Endothelial cell (in vitro differentiated cells): ENCODE results near the gene SPATS2L. TPM values are rescaled to one million over a fixed set of nuclear protein-coding genes. Genes with fewer than 3 reads are reported as not detected.

Experiments used
- DNase-seq: peaks from one replicate; pipeline ENCODE4 v3.0.0; 2021; ENCODE audit warnings: low spot score
- H3K27ac Mint-ChIP-seq: one replicate; pipeline ENCODE4 v1.8.0; 2021; ENCODE audit warnings: mixed read lengths, inconsistent platforms; ENCODE audit not compliant: unreplicated experiment
- H3K27me3 Mint-ChIP-seq: one replicate; pipeline ENCODE4 v1.8.0; 2021; ENCODE audit warnings: mild to moderate bottlenecking, moderate library complexity, mixed read lengths, inconsistent platforms; ENCODE audit not compliant: unreplicated experiment
- H3K36me3 Mint-ChIP-seq: one replicate; pipeline ENCODE4 v1.8.0; 2021; ENCODE audit warnings: mild to moderate bottlenecking, low read depth, mixed read lengths, inconsistent platforms; ENCODE audit not compliant: unreplicated experiment
- H3K4me1 Mint-ChIP-seq: one replicate; pipeline ENCODE4 v1.8.0; 2021; ENCODE audit warnings: mild to moderate bottlenecking, mixed read lengths, inconsistent platforms; ENCODE audit not compliant: unreplicated experiment
- H3K4me3 Mint-ChIP-seq: one replicate; pipeline ENCODE4 v1.8.0; 2021; ENCODE audit warnings: mild to moderate bottlenecking, mixed read lengths, inconsistent platforms; ENCODE audit not compliant: unreplicated experiment
- H3K9me3 Mint-ChIP-seq: one replicate; pipeline ENCODE4 v1.8.0; 2021; ENCODE audit warnings: mixed read lengths, inconsistent platforms; ENCODE audit not compliant: unreplicated experiment
- total RNA-seq: library from RNA; stranded (reverse); fragmentation: NEBNext Ultra II Directional; extraction: Animal tissue kit (Norgen Biotek cat#: 25700); gene quantifications from one replicate; pipeline ENCODE4 v1.2.1, GENCODE V29; 2021; ENCODE audit not compliant: unreplicated experiment
- TF ChIP-seq, protein P1 (sequence below): fragments of 200-600 bp; sonication (generic); IDR thresholded peaks from one replicate; pipeline ENCODE4 v1.5.0; 2021; ENCODE audit warnings: antibody characterized with exemption; ENCODE audit not compliant: unreplicated experiment

The SPATS2L gene
- total RNA-seq, 1 donor from 2014 or later = 72.9 TPM

DNA sequence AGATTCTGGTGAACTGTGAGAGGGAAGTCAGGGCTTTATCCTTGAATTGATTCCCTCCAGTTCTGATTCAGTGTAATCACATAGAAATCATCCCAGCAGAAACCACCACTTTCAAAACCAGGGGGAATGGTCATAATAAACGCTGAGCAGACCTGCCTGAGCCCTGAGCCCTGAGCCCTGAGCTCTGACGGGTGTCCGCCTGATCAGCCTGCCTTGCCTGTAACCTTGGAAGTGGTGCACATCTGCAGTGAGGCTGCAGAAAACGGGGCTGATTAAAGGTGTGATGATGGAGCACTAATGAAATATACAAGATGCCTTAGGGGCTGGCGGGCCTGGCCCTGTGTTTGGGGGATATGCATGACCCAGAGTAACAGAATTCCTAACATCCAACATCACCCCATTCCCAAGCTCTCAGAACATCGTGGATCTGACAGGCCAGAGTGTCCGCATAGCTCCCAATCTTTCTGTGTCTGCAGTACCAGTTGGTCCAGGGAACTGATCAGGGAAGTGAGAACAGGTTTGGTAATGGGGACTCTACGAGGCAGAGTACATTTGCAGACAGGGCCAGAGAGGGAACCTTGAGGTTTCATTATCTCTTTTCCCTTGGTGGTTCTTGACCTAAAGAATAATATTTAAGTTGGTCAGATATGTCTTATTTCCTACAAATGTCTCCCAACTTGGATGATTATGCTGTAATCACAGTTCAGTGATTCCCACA is 165.6 kb downstream of the SPATS2L start:
- peak overlapping the region; percentile 59 for H3K4me3 Mint-ChIP-seq
- H3K4me1 Mint-ChIP-seq = no peaks in the 10 kb centered on the region
- peaks cover 65% of the 10 kb centered on the region for H3K36me3 Mint-ChIP-seq
- no peaks in the 10 kb centered on the region for H3K9me3 Mint-ChIP-seq
- no peaks in the 10 kb centered on the region for H3K27me3 Mint-ChIP-seq
- DNase-seq = no peak
- TF ChIP-seq, protein P1, sequence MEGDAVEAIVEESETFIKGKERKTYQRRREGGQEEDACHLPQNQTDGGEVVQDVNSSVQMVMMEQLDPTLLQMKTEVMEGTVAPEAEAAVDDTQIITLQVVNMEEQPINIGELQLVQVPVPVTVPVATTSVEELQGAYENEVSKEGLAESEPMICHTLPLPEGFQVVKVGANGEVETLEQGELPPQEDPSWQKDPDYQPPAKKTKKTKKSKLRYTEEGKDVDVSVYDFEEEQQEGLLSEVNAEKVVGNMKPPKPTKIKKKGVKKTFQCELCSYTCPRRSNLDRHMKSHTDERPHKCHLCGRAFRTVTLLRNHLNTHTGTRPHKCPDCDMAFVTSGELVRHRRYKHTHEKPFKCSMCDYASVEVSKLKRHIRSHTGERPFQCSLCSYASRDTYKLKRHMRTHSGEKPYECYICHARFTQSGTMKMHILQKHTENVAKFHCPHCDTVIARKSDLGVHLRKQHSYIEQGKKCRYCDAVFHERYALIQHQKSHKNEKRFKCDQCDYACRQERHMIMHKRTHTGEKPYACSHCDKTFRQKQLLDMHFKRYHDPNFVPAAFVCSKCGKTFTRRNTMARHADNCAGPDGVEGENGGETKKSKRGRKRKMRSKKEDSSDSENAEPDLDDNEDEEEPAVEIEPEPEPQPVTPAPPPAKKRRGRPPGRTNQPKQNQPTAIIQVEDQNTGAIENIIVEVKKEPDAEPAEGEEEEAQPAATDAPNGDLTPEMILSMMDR = no peak
- no peak overlapping the region for H3K27ac Mint-ChIP-seq

DNA sequence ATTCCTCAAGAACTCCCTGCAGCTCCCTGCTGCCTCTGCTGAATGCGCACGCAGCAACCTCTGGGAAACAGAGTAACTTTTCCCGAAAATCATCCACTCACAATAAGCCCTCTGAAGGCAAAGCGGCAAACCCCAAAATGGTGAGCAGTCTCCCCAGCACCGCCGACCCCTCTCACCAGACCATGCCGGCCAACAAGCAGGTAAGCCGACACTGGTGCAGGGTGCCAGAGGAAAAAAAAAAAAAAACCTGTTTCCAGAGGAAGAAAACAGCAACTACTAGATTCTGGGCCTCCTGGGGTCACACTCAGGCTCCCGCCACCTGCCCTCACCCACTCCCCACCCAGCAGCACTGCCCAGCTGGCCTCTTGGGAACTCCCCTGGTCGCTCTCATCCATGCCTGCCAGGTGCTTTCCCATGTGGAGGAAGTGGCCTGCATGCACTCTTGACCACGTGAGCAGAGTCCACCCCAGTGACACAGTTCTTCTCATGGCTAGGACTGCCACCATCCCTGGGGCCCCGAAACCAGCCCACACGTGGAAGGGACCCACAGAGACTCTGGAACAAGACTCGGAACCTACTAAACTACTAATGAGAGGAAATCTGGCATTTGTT is 166.5 kb downstream of the SPATS2L start:
- H3K27me3 Mint-ChIP-seq = no peaks in the 10 kb centered on the region
- no peak overlapping the region for H3K27ac Mint-ChIP-seq
- H3K4me3 Mint-ChIP-seq = no peak overlapping the region
- no peak for DNase-seq
- H3K9me3 Mint-ChIP-seq = no peaks in the 10 kb centered on the region
- peaks cover 58% of the 10 kb centered on the region for H3K36me3 Mint-ChIP-seq
- no peaks in the 10 kb centered on the region for H3K4me1 Mint-ChIP-seq
- TF ChIP-seq, protein P1 = no peak

DNA sequence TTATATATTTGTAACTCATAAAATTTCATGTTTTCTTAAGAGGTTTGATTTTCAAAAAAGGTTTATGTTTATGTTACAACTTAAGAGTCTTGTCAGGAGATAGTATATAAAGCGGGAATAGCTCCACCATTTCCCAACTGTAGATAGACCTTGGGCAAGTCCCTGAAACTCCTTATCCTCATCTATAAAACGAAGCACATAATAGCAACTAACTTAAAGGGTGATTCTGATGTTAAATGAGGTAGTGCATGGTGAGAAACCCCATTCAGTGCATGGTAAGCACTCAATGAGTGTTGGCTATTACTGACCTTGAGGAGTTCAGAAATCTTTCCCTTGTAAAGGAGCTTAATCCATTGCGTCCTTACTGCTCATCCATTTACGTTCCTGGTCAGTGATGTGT is 169.3 kb downstream of the SPATS2L start:
- no peak overlapping the region for H3K4me3 Mint-ChIP-seq
- H3K4me1 Mint-ChIP-seq = no peaks in the 10 kb centered on the region
- no peaks in the 10 kb centered on the region for H3K27me3 Mint-ChIP-seq
- H3K9me3 Mint-ChIP-seq = no peaks in the 10 kb centered on the region
- no peak for DNase-seq
- peaks cover 47% of the 10 kb centered on the region for H3K36me3 Mint-ChIP-seq
- no peak overlapping the region for H3K27ac Mint-ChIP-seq
- TF ChIP-seq, protein P1 = no peak

DNA sequence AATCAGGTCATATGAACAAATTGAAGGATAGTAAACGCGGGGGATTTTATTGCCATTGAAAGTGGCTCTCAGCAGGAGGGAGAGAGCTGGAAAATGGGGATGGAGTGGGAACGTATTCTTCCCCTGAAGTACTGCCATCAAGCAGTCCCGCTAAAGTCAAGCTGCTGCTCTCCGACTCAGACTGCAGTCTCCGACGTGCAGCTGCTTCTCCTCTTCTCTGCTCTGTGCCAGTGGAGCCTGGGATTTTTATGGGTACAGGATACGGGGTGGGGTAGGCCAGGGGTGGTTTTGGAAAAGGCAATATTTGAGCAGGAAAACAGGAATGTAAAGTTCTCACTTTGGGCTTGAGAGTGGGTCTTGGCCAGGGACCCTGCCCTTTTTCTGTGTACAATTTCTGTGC is 170.3 kb downstream of the SPATS2L start:
- Mint-ChIP-seq H3K4me1 (no peaks in the 10 kb centered on the region), H3K4me3 (peak overlapping the region; percentile 3), H3K27me3 (no peaks in the 10 kb centered on the region), H3K36me3 (peaks cover 41% of the 10 kb centered on the region), H3K27ac (no peak overlapping the region), H3K9me3 (no peaks in the 10 kb centered on the region)
- DNase-seq = no peak
- TF ChIP-seq, protein P1 = no peak

DNA sequence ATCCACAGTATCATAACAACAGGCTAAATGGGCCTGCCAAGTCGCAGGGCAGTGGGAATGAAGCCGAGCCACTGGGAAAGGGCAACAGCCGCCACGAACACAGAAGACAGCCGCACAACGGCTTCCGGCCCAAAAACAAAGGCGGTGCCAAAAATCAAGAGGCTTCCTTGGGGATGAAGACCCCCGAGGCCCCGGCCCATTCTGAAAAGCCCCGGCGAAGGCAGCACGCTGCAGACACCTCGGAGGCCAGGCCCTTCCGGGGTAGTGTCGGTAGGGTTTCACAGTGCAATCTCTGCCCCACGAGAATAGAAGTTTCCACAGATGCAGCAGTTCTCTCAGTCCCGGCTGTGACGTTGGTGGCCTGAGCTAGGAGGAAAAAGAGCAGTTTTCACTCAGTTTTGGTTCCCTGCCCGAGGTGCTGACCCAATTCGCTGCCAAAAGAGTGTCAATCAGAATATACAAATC is 171.2 kb downstream of the SPATS2L start:
- Mint-ChIP-seq H3K4me3 (no peak overlapping the region), H3K27me3 (no peaks in the 10 kb centered on the region), H3K4me1 (no peaks in the 10 kb centered on the region), H3K9me3 (no peaks in the 10 kb centered on the region), H3K36me3 (peaks cover 36% of the 10 kb centered on the region), H3K27ac (no peak overlapping the region)
- DNase-seq = no peak
- TF ChIP-seq, protein P1 = no peak
